Transverse colon (tissue), 4 donors: ENCODE measurements around the gene GET4. TPM values are rescaled to one million over a fixed set of nuclear protein-coding genes. Genes with fewer than 3 reads are reported as not detected.

Experiments
- DNase-seq: peaks from one replicate; pipeline ENCODE4 v3.0.0-alpha.2; 2019
- H3K27ac ChIP-seq, 4 donors: fragments of 200-600 bp; sonication (generic); 2 replicates each; pipeline ENCODE4 v1.5.1; 2016 to 2018; ENCODE audit warnings: inconsistent platforms in 4 of 4
- H3K27me3 ChIP-seq: fragments of 200-600 bp; sonication (generic); 2 replicates; pipeline ENCODE4 v1.5.1; 2017; ENCODE audit warnings: inconsistent platforms
- H3K36me3 ChIP-seq, 4 donors: fragments of 200-600 bp; sonication (generic); 2 replicates each; pipeline ENCODE4 v1.5.1; 2017 to 2019; ENCODE audit warnings: inconsistent platforms in 4 of 4
- H3K4me1 ChIP-seq, 4 donors: fragments of 200-600 bp; sonication (generic); 2 replicates each; pipeline ENCODE4 v1.5.1; 2017 to 2020; ENCODE audit warnings: inconsistent platforms in 4 of 4
- H3K4me3 ChIP-seq, 4 donors: fragments of 200-600 bp; sonication (generic); 1 replicate in 1 of 4; 2 replicates in 3 of 4; pipeline versions ENCODE4 v1.5.1 to v1.6.1; 2017 to 2019; ENCODE audit warnings: inconsistent platforms in 4 of 4
- H3K9me3 ChIP-seq, 2 donors: fragments of 200-600 bp; sonication (generic); 2 replicates each; pipeline ENCODE4 v1.5.1; 2017 to 2019; ENCODE audit warnings: inconsistent platforms in 2 of 2
- CTCF ChIP-seq, 5 experiments: fragments of 200-600 bp in 3 of 5; fragments of 450-650 bp in 2 of 5; sonication (generic) in 3 of 5; IDR thresholded peaks; 1 replicate in 2 of 5; 2 replicates in 3 of 5; pipeline ENCODE4 v1.5.1; 2016 to 2017; ENCODE audit warnings: antibody characterized with exemption in 5 of 5, inconsistent platforms in 3 of 5, mild to moderate bottlenecking in 2 of 5, moderate library complexity in 1 of 5
- EP300 ChIP-seq: sonication (generic); formaldehyde crosslinking; IDR thresholded peaks from one replicate; pipeline ENCODE4 v1.6.1; 2017; ENCODE audit warnings: antibody characterized with exemption, low read depth
- POLR2A ChIP-seq: fragments of 450-650 bp; IDR thresholded peaks from one replicate; pipeline ENCODE4 v1.6.1; 2016; ENCODE audit warnings: antibody characterized with exemption, mild to moderate bottlenecking, moderate library complexity
- POLR2AphosphoS5 ChIP-seq, 3 donors: sonication (generic); formaldehyde crosslinking; IDR thresholded peaks; one replicate each; pipeline ENCODE4 v1.6.1; 2016; ENCODE audit warnings: antibody characterized with exemption in 3 of 3
- WGBS, 2 donors: methylation state at CpG; one replicate each; pipeline ENCODE4 v1.1.5; 2018; ENCODE audit warnings: low coverage in 1 of 2; 5-methylcytosine and 5-hydroxymethylcytosine counted together
- in situ Hi-C, 4 donors: fragments of 200-750 bp; cut with MboI; loops; one replicate each; pipeline versions ENCODE4 v1.15.0 to v1.15.1; 2017; ENCODE audit warnings: low sequenced_read_pairs in 3 of 4, low pct_ligation_motif_present in 1 of 4, low pct_unique_long_range_greater_than_20kb in 1 of 4
- intact Hi-C: fragments of 100-400 bp; cut with DNase I; formaldehyde crosslinking; loops from one replicate; pipeline ENCODE4 v1.15.1; 2023; ENCODE audit warnings: low total_unique reads
- total RNA-seq, 4 donors: library from RNA; depleted of rRNA; stranded (reverse); fragments of >200 nt; gene quantifications; one replicate each; pipeline ENCODE4 v1.1.0, GENCODE V29; 2016

Gene GET4
- total RNA-seq, 4 donors from 2014 or later, result 49.4 to 116 (median 85.2) TPM

DNA sequence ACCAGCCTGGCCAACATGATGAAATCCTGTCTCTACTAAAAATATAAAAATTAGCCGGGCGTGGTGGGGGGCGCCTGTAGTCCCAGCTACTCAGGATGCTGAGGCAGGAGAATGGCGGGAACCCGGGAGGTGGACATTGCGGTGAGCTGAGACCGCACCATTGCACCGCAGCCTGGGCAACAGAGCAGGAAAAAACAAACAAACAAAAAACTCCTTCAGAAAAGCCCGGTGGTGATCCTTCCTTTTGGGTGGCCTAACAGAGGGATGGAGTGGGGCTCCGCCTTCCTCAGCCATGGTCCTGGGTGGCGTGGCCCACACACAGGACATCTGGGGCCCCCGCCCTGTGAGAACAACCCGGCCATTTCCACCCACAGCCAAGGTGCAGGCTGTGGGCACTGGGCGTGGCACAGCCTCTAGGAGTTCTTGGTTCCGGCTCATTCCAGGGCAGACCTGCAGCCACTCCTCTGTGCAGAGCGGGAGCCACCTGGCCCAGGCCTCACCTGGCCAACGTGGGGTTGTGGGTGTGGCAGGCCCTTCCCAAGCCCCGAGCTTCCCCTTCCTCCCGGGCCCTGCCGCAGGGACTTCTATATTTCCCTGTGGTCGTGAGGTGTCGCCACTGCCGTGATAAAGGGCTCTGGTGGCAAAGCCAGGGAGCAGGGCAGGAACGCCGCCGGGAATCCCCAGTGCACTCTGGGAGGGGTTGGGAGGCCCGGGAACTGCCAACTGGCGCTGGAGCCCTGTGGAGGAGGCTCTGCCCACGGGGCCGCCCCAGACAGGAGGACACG lies 37.6 kb downstream of the GET4 start:
- H3K27me3 ChIP-seq, result no peaks in the 10 kb centered on the region
- peaks cover 14 to 68% (median 46%) of the 10 kb centered on the region in 4 donors for H3K4me1 ChIP-seq
- H3K9me3 ChIP-seq, result no peaks in the 10 kb centered on the region
- DNase-seq, result peak; percentile 93
- H3K27ac ChIP-seq, result peak overlapping the region; percentile 84 to 93 (median 87)
- H3K36me3 ChIP-seq, result no peaks in the 10 kb centered on the region
- in situ Hi-C loops (no loop called here), intact Hi-C loops (no loop called here)
- TF ChIP-seq CTCF (IDR thresholded peaks at IDR 0.05) (peak in 2 of 5 experiments; percentile 24 to 47), POLR2A (peak; percentile 34), POLR2AphosphoS5 (IDR thresholded peaks at IDR 0.05) (peak; percentile 31 to 70 (median 52)), EP300 (peak; percentile 33)
- WGBS, 2 donors, result 57% methylated on average over 23 of the region's 31 CpGs; no CpG with 5 or more reads in 1 of the 2 donors
- no peak overlapping the region for H3K4me3 ChIP-seq

GRCh38 chr7:914521-915194 lies 38.3 kb downstream of the GET4 start:
- H3K4me3 ChIP-seq, result no peak overlapping the region
- no peak for DNase-seq
- H3K27ac ChIP-seq, result peak overlapping the region; percentile 84 to 93 (median 87)
- no peaks in the 10 kb centered on the region for H3K9me3 ChIP-seq
- H3K4me1 ChIP-seq, result peaks cover 14 to 64% (median 43%) of the 10 kb centered on the region in 4 donors
- no peaks in the 10 kb centered on the region for H3K36me3 ChIP-seq
- TF ChIP-seq POLR2A (no peak), CTCF (IDR thresholded peaks at IDR 0.05) (no peak), POLR2AphosphoS5 (IDR thresholded peaks at IDR 0.05) (no peak), EP300 (no peak)
- WGBS, 2 donors, result 67% methylated on average over 14 of the region's 16 CpGs; no CpG with 5 or more reads in 1 of the 2 donors
- H3K27me3 ChIP-seq, result no peaks in the 10 kb centered on the region
- in situ Hi-C loops (no loop called here), intact Hi-C loops (no loop called here)

GRCh38 chr7:915291-916218 lies 39.2 kb downstream of the GET4 start:
- in situ Hi-C loops, result no loop called here
- H3K4me3 ChIP-seq, result no peak overlapping the region
- no peaks in the 10 kb centered on the region for H3K36me3 ChIP-seq
- H3K27me3 ChIP-seq, result no peaks in the 10 kb centered on the region
- 70% methylated on average over 43 of the region's 43 CpGs; no CpG with 5 or more reads in 1 of the 2 donors for WGBS, 2 donors
- H3K27ac ChIP-seq, result peak overlapping the region; percentile 84 to 93 (median 87)
- intact Hi-C loops, result no loop called here
- H3K9me3 ChIP-seq, result no peaks in the 10 kb centered on the region
- peaks cover 20 to 62% (median 41%) of the 10 kb centered on the region in 4 donors for H3K4me1 ChIP-seq
- no peak for DNase-seq
- no peak for TF ChIP-seq POLR2AphosphoS5 (IDR thresholded peaks at IDR 0.05)
- no peak for TF ChIP-seq EP300
- TF ChIP-seq CTCF (IDR thresholded peaks at IDR 0.05), result no peak
- TF ChIP-seq POLR2A, result no peak
